NCI-H1417 treated with DMSO at 0.1 percent for 48 hours (cell line): Measurements from ENCODE around the gene SMIM22.

ENCODE experiments used
- DNase-seq: peaks from one replicate; lab custom pipeline; 2025; lab: John Stamatoyannopoulos, UW

SMIM22 gene, protein sequence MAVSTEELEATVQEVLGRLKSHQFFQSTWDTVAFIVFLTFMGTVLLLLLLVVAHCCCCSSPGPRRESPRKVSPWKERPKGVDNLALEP

DNA sequence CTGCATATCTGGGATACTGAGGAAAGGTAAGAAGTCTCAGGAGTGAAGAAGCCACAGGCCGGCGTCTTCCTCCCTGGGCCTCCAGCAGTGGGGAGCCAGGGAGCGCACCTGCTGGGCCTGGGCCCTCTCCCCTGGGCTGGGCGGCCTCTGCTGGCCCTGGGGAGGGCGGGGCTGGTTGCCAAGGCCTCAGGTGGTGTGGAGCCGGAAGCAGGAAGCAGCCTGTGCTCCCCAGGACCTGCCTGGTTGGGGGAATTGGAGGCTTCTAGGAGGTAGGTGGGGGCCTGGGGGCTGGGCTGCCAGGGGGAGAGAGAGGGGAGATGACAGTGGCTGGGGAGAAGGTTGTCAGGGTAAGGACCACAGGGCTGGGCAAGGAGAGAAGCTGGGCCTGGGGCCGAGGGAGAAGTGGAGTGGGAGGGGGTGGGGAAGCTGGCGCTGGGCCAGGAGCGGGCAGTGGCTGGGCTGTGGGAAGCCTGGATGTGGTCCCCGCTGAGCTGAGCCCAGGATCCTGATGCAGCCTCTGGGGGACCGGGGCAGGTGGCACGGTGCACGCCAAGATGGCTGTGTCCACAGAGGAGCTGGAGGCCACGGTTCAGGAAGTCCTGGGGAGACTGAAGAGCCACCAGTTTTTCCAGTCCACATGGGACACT is at the start of gene SMIM22:
TSS of gene SMIM22 (plus strand) at position 189 of the 647 bp plus-strand sequence. CDS start at position 555, 366 bp downstream.
- DNase-seq, result peak; percentile 46

DNA sequence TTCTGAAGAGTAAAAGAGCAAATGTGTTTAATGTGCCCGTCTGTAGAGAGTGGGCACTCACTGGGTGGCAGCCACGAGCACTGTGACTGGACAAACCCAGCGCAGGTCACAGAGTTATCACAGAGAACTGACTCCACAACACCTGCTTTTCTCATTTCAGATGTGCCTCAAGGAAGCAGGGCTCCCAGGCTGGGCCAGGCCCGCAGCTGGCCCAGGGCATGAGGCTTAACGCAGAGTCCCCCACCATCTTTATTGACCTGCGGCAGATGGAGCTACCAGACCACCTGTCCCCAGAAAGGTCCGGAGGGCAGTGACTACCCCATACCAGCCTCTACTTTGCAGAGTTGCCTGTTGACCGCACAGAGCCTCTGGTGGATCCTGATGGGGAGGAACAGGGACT is 49.0 kb upstream of the SMIM22 start:
- no peak for DNase-seq

DNA sequence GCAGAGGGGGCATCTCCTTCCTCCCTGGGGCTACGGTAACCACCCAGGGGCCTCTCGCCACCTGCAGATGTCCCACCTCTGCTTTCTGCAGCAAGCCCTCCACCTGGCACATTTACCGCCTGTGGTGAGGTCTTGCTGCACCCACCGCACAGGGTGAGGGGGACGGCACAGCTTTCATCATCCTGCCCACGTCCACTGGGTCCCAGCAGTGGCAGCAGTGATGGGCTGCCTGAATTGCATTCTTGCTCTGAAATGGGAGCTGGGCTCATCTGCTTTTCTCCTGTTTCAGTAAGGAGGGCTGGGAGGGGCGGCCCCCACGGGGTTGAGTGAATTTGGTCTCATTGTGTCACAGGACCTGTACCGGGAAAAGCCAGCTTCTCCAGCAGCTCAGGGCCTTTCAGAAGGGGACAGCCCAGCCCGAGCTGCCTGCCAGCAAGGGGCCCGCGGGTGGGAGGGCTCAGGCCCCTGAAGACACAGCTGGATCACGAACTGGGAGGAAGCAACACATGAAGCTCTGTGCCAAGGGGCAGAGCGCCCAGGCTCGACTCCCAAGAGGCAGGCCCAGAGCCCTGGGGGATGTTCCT is 48.1 kb upstream of the SMIM22 start:
- no peak for DNase-seq

DNA sequence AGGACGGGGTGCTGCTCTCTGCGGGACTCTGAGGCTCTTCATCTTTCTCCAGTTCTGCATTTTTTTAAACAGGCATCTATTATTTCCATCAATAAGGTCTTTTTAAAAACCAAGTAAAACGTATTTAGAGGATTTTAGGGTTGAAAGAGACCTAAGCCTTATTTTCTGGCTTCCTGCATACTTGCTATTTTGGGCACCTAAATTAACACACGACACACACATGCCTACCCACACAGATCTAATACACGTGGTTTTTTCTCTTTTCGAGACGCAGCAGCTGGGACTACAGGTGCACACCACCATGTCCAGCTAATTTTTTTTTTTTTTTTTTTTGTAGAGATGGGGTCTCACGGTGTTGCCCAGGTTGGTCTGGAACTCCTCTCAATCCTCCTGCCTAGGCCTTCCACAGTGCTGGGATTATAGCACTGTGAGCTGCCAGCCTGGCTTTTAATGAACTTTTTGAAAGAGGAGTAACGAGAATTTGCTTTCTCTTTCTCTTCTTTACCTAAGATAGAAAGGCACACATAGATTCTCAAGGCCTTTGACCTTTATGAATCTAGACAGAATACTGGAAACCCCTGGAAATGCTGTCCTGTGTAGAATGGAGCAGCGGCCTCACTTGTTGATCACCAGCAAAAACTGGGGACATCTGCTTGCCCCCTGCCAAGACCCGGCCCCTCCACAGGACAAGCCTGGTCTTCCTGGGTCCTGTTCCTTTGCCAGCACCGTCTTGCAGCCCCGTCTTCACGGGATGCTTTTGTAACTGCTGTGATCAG is 47.1 kb upstream of the SMIM22 start:
- DNase-seq, result no peak

DNA sequence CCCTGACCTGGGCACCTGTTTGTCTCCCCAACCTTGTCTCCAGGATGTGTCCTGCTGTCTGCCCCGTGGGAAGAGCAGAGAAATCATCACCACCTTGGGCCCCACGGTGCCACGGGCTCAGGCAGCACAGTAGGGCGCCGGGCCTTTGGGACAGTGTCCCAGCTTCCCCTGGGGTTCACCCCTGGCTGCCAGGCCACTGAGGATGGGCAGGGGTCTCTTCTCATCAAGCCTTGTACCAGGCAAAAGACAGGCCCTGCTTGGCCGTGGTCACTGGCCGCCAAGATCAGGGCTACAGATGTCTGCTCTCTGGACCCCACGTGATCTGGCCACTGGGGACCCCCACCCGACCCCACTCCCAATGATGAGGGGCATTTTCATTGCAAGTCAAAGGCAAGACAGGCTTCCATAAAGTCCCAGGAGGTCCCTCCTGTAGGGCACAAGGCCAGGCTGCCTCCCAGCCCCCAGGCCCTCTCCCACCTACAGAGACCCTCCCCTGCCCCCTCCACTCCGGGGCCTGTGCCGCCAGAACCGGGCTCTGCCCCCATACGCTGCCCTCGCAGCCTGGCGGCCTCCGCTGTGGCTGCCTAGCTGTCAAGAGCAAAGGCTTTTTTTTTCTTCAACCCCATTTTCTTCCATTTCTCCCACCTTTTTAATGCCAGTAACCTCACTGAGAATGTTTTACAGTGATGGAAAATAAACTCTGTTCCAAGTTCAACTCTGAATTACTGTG is 46.3 kb upstream of the SMIM22 start:
- no peak for DNase-seq

DNA sequence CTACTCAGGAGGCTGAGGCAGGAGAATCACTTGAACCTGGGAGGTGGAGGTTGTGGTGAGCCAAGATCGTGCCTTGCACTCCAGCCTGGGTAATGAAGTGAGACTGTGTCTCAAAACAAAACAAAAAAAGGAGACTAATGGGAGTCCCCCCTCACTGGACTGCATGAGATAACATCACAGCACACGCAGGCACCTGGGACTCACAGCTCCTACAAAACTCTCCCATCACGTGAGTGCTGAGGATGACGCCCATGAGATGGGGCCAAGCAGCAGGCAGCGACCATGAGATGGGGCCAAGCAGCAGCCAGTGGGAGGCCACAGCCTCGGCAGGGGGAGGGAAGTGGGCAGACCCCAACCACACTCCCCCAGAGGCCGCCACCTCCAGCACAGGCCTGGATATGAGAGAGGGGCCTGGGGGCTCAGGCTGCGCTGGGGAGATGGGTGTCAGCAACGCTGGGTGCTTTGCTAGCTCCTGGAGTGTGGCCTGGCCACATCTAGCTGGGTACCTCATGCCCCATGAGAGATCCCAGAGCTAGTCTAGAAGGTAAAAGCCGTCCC is 45.4 kb upstream of the SMIM22 start:
- DNase-seq, result no peak

DNA sequence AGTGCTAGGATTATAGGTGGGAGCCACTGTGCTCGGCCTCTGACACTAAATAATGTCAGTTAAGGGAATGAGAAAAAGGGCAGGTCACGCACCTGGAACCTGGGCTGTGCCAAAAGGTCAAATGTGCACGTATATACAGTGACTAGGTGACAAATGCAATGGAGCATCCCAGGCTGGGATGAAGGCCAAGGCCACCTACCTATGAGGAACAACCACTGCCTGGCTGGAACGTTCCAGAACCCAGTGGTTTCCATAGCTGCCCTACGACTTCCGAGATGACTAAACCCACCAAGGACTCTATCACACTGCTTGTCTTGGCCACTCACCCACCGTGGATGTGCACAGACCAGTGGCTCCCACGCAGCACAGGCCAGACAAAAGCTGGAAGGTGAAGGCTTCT is 44.3 kb upstream of the SMIM22 start:
- no peak for DNase-seq

DNA sequence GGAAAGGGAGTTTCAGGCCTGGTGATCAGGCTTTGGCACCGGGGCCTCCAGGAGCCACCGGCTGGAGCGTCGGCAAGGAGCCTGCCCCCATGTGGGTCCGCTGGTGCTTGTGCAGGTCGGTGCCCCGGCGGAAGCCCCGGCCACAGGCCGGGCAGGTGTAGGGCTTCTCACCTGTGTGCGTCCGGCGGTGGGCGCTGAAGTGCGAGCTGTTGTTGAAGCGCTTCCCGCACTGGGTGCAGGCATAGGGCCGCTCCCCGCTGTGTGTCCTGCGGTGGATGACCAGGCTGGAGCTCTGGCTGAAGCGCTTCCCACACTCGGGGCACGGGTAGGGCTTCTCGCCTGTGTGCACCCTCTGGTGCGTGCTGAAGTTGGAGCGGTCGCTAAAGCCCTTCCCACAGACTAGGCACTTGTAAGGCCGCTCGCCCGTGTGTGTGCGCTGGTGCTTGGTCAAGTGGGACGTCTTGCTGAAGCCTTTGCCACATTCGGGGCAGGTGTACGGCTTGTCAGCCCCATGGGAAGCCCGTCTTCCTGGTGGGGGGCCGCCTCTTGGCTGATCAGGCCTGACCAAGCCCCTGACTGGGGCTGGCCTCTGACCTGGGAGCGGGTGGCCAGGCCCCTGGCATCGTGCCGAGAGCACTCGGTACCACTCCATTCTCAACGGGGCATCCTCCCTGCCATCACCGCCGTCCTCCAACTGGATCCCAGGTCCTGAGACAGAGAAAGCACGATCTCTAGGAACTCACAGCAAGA is 42.6 kb upstream of the SMIM22 start:
- no peak for DNase-seq

DNA sequence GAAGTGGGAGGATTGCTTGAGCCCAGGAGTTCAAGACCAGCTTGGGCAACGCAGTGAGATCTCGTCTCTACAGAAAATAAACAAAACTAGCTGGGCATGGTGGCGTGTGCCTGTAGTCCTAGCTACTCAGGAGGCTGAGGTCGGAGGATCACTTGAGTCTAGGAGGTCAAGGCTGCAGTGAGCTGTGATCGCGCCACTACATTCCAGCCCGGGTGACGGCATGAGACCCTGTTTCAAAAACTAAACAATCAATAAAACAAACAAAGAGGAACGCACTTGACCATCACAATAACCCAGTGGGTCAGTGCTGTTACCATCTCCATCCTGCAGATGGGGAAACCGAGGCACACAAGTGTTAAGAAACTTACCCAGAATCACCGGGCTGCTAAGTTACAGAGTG is 41.9 kb upstream of the SMIM22 start:
- no peak for DNase-seq

DNA sequence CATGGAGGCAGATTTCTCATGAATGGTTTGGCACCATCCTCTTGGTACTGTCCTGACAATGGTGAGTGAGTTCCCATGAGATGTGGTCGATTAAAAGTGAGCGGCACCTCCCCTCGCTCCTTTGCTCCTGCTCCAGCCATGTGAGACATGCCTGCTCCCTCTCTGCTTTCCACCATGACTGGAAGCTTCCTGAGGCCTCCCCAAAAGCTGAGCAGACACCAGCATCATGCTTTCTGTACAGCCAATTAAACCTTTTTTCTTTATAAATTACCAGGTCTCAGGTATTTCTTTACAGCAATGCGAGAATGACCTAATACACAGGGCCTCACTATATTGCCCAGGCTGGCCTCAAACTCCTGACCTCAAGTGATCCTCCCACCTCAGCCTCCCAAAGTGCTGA is 40.3 kb upstream of the SMIM22 start:
- no peak for DNase-seq

DNA sequence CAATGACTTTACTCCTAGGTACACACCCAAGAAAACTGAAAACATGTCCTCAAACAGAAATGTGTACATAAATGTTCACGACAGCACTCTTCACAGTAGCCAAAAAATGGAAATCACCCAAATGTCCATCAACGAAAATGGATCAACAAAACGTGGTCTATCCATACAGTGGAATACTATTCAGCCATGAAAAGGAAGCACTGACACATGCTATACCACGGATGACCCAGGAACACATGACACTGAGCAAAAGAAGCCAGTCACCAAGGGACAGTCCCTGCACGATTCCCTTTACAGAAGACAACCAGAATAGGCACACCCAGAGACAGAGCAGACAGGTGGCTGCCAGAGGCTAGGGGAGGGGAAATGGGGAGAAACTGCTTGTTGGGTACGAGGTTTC is 39.5 kb upstream of the SMIM22 start:
- no peak for DNase-seq

DNA sequence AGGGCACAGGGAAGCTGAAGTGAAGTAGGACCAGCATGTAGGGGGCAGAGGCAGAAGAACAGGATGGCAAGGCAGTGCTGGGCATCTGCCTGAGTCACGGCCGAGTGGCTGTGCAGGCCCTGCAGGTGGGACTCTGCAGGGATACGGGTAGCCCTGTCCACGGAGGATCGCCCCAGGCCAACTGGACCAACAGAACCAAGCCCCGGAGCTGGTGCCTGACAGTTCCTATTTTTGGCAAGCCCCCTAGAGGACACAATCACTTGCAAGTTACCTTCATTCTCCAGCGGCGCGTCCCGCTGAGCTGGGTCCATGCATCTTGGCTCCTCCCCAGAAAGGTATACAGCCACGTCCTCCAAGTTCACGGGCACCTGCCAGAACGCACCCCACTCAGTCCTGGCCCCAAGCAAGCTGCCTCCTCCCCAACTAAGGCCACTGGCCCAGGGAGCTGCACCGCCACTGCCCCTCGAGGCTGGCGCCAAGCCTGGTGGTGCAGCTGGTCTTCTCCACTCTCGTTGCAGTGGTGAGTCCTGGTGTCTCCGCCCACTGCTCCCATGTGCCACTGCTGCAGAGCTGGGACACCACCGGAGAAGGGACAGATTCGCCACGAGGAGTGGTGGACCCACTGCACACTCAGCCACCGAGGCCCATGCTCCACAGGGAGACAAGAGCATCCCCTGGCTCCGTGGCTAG is 34.8 kb upstream of the SMIM22 start:
- DNase-seq, result no peak

DNA sequence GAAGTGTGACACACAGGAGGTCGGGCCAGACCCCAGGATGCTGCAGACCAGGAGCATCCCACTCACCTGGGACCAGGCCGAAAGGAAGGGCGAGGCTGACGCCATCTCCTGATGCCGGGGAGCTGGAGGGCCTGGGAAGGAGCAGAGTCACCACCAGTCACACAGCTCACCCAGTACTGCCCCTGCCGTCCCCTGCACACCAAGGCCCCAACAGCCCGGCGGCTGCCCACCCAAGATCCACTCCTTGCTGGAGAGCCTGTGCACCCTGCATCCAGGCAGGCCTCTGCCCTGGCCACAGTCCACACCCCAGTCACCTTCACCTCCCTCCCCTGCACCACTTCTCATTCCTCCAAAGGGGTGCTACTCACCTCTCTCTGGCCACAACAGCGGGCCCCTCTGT is 33.0 kb upstream of the SMIM22 start:
- no peak for DNase-seq

DNA sequence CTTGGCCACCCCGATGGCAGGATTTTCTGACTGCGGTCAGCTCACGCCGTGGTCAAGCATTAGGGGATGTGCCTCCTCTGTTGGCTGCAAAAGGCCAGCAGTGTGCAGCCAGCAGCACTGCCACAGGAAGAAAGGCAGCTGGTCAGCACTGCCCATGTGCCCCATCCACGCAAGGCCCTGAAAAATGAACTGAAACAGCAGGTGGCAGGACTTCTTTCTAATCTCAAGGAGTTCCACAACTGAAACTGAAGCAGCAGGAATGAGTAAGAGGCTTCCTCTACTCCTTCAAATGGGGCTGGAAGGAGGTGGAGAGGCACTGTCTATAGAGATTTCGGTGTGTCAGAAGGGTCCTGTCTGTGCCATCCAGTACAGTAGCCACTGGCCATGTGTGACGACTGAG is 31.4 kb upstream of the SMIM22 start:
- no peak for DNase-seq

DNA sequence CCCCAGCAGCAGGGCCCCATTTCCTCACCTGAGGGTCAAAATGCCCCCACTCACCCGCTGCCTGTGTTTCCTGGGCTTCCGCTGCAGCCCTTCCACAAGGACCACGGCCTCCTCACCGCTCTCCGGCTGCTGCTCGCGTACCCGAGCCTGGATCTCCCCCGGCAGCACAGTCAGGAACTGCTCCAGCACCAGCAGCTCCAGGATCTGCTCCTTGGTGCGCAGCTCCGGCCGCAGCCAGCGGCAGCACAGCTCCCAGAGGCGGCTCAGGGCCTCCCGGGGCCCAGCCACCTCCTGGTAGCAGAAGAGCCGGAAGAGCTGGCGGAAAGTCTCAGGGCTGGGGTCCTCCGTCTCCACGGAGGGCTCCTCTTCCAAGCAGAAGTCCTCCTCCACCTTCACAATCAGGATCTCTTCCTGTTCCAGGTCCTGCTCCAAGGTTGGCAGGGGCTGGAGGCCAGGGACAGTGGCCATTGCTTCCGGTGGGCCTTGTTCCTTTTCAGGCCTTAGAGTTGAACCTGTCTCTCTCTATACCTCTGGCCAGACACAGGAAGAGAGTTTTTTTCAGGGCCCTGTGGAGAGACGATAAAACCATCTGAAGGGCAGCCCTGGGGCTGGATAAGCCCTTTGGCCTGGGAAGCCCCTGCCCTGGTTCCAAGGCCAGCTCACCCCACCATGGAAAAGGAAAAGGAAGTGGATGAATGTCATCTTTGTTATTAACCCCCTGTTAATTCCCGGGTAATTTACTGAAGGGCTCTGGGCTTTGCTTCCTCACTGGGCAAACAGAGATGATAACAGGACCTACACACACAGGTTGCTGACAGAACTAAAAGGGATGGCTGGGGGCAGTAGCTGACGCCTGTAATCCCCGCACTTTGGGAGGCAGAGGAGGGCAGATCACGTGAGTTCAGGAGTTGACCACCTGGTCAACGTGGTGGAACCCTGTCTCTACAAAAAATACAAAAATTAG is 29.4 kb upstream of the SMIM22 start:
- no peak for DNase-seq

DNA sequence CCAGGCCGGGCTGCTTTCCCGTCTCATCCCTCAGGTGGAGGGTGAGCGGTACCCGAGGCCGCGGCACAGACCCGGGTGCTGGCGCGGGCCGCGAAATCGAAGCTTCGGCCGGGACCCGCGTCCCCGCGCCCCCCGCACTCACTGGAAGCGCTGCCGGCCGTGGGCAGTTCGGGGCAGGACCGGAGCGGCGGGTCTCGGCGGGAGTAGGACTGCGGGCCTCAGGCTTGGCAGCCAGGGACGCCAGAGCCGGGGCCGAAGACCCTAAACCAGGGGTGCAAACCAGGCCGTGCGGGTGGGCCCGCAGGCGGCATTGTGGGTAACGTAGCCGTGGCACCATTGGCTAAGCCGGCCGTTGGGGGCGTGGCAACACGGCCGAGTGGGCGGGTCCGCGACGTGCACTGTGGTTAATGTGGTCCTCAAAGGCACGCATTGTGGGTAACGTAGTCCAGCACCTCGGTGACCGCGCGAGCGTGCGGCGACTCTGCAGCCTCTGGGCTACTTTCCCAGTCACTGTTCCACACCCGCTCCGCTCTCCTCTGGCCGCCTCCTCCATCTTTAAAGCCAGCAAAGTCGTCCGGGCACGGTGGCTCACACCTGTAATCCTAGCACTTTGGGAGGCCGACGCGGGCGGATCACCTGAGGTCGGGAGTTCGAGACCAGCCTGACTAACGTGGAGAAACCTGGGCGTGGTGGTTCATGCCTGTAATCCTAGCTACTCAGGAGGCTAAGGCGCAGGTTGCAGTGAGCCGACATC is 28.1 kb upstream of the SMIM22 start, which contains the start of gene ZNF500:
TSS of gene ZNF500 (minus strand) at position 288 of the 754 bp plus-strand sequence. CDS start 1,184 bp downstream, outside the sequence.
- peak; percentile 80 for DNase-seq

DNA sequence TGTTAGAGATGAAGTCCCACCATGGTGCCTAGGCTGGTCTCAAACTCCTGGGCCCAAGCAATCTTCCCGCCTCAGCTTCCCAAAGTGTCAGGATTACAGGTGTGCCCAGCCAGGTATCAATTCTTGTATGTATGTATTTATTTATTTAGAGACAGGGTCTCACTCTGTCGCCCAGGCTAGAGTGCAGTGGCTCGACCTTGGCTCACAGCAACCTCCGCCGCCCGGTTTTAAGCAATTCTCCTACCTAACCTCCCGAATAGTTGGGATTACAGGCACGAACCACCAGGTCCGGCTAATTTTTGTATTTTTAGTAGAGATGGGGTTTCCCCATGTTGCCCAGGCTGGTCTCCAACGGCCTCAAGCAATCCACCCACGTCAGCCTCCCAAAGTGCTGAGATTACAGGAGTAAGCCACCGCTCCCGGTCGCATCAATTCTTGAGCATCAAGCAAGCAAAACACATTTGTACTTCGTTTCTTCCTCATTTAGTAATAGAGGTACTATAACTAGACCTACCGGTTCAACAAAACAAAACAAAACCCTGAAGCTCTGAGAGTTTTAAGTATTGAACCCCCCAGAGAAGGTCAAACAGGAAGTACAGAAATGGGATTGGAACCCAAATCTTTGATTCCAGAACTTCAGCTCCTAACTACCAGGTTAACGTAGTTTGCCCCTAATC is 27.2 kb upstream of the SMIM22 start:
- DNase-seq, result no peak
